Measurements from ENCODE around the gene RNF220. TPM values are rescaled to one million over a fixed set of nuclear protein-coding genes. Genes with fewer than 3 reads are reported as not detected.
A peak's percentile ranks its signal among the peaks of the same experiment; 100 is the strongest.

The RNF220 gene
- total and polyA plus RNA-seq, 8 donors, result 50.8 to 108 (median 91.3) TPM

- ATAC-seq (peak; percentile 91), DNase-seq (peak in 2 of 4 donors; percentile 54 to 84)
- no peak overlapping the region for H3K4me3 ChIP-seq
- no peaks in the 10 kb centered on the region for H3K27me3 ChIP-seq
- peak overlapping the region in 1 of 2 donors; percentile 56 for H3K27ac ChIP-seq
- no peaks in the 10 kb centered on the region for H3K36me3 ChIP-seq
- no peaks in the 10 kb centered on the region for H3K9me3 ChIP-seq
- no peak for TF ChIP-seq CTCF (IDR thresholded peaks at IDR 0.05)
- H3K4me1 ChIP-seq, result no peaks in the 10 kb centered on the region
- intact Hi-C loops (cut with DNase I), result no loop called here
Measured at GRCh38 chr1:44436401-44437106, 31.5 kb downstream of the RNF220 start.

GRCh38 chr1:44437107-44437716 lies 32.2 kb downstream of the RNF220 start:
- no peak for TF ChIP-seq CTCF (IDR thresholded peaks at IDR 0.05)
- Histone ChIP-seq H3K4me1 (no peaks in the 10 kb centered on the region), H3K36me3 (no peaks in the 10 kb centered on the region), H3K4me3 (no peak overlapping the region), H3K9me3 (no peaks in the 10 kb centered on the region), H3K27ac (peak overlapping the region in 1 of 2 donors; percentile 56), H3K27me3 (no peaks in the 10 kb centered on the region)
- intact Hi-C loops (cut with DNase I), result no loop called here
- DNase-seq (peak in 1 of 4 donors; percentile 48), ATAC-seq (peak; percentile 92)

GRCh38 chr1:44442791-44443190 lies 37.7 kb downstream of the RNF220 start:
- Histone ChIP-seq H3K27me3 (no peaks in the 10 kb centered on the region), H3K4me3 (no peak overlapping the region), H3K27ac (no peak overlapping the region), H3K4me1 (no peaks in the 10 kb centered on the region), H3K9me3 (no peaks in the 10 kb centered on the region), H3K36me3 (no peaks in the 10 kb centered on the region)
- no peak for DNase-seq
- TF ChIP-seq CTCF (IDR thresholded peaks at IDR 0.05), result no peak
- intact Hi-C loops (cut with DNase I), result no loop called here
- peak; percentile 94 for ATAC-seq

- ATAC-seq (no peak), DNase-seq (no peak)
- no peak for TF ChIP-seq CTCF (IDR thresholded peaks at IDR 0.05)
- Histone ChIP-seq H3K36me3 (no peaks in the 10 kb centered on the region), H3K27me3 (peaks cover 0 to 5% of the 10 kb centered on the region in 2 donors), H3K4me3 (no peak overlapping the region), H3K4me1 (no peaks in the 10 kb centered on the region), H3K9me3 (no peaks in the 10 kb centered on the region), H3K27ac (no peak overlapping the region)
- intact Hi-C loops (cut with DNase I), result no loop called here
Measured at GRCh38 chr1:44447051-44447810, 42.2 kb downstream of the RNF220 start.

GRCh38 chr1:44453798-44454349 lies 48.8 kb downstream of the RNF220 start:
- no peak for TF ChIP-seq CTCF (IDR thresholded peaks at IDR 0.05)
- DNase-seq (no peak), ATAC-seq (no peak)
- Histone ChIP-seq H3K27me3 (peaks cover 0 to 5% of the 10 kb centered on the region in 2 donors), H3K4me1 (no peaks in the 10 kb centered on the region), H3K4me3 (no peak overlapping the region), H3K9me3 (no peaks in the 10 kb centered on the region), H3K27ac (no peak overlapping the region), H3K36me3 (no peaks in the 10 kb centered on the region)
- intact Hi-C loops (cut with DNase I), result no loop called here
